RWPE1 (cell line): ENCODE results near the gene KICS2.
"Not testable (repeated sequence)": the region's sequence is repeated elsewhere in the genome, so short reads cannot be mapped to it uniquely, and the experiment has no call there.

Experiments
- CTCF ChIA-PET: fragments of 350-600 bp; sonication (Branson Sonifier 250); formaldehyde crosslinking; extraction: SDS; loops from one replicate; lab custom pipeline; 2021; lab: Yijun Ruan, JAX
- POLR2A ChIA-PET: fragments of 400-600 bp; formaldehyde crosslinking; extraction: SDS; loops from one replicate; lab custom pipeline; 2020; ENCODE audit warnings: antibody characterized with exemption; ENCODE audit not compliant: low non-redundant PET; lab: Yijun Ruan, JAX
- DNase-seq: peaks from one replicate; pipeline ENCODE4 v3.0.0; 2012; ENCODE audit warnings: low spot score
- H3K27ac ChIP-seq: fragments of 450-650 bp; 2 replicates; pipeline ENCODE4 v1.5.1; 2017
- TF ChIP-seq, protein P1 (sequence below): fragments of 450-650 bp; conservative IDR thresholded peaks from 2 replicates; pipeline ENCODE4 v1.5.1; 2017; ENCODE audit warnings: low read depth, mild to moderate bottlenecking

Gene KICS2

DNA sequence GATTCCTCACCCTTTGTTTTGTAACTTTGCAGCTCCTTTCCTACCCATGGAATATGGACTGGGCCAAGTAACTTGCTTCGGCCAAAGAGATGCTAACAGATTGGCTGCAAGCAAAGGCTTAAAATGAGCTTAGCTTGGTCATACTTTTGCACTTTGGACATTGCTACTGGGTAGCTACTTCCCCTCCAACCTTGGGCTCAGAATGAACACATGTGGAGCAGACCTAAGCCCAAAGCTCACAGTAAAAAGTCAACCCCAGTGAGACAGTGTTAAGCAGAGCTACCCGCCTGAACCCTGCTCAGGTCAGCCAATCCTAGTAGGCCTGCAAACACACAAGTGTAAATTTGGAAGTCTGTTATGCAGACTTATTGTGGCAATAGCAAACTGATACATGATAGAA is 14.6 kb downstream of the KICS2 start:
- DNase-seq = no peak
- TF ChIP-seq, protein P1, sequence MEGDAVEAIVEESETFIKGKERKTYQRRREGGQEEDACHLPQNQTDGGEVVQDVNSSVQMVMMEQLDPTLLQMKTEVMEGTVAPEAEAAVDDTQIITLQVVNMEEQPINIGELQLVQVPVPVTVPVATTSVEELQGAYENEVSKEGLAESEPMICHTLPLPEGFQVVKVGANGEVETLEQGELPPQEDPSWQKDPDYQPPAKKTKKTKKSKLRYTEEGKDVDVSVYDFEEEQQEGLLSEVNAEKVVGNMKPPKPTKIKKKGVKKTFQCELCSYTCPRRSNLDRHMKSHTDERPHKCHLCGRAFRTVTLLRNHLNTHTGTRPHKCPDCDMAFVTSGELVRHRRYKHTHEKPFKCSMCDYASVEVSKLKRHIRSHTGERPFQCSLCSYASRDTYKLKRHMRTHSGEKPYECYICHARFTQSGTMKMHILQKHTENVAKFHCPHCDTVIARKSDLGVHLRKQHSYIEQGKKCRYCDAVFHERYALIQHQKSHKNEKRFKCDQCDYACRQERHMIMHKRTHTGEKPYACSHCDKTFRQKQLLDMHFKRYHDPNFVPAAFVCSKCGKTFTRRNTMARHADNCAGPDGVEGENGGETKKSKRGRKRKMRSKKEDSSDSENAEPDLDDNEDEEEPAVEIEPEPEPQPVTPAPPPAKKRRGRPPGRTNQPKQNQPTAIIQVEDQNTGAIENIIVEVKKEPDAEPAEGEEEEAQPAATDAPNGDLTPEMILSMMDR = no peak
- H3K27ac ChIP-seq = no peak overlapping the region
- ChIA-PET CTCF (interaction anchor here (0.7 kb wide), 1 partner anchor 121 kb away, joined by 4 read pairs; no protein-coding TSS in a partner anchor), POLR2A (no interaction called here)

DNA sequence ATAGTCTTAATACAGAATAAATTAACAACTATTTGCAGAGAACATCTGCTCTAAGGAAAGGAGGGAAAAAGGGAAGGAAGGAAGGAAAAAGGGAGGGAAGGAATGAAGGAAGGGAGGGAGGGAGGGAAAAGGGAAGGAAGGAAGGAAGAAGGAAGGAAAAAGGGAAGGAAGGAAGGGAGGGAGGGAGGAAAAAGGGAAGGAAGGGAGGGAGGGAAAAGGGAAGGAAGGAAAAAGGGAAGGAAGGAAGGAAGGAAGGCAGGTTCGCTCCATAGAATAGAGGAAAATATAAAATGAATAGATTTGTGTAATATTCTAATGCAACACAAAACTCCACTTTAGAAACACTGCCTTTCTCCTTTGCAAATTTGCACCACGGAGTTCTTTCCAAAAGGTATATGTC is 16.6 kb downstream of the KICS2 start:
- no peak for DNase-seq
- no peak overlapping the region for H3K27ac ChIP-seq
- CTCF ChIA-PET = interaction anchor here (0.6 kb wide), 1 partner anchor 13 kb away, joined by 4 read pairs; no protein-coding TSS in a partner anchor
- TF ChIP-seq, protein P1 = no peak
- POLR2A ChIA-PET = no interaction called here

DNA sequence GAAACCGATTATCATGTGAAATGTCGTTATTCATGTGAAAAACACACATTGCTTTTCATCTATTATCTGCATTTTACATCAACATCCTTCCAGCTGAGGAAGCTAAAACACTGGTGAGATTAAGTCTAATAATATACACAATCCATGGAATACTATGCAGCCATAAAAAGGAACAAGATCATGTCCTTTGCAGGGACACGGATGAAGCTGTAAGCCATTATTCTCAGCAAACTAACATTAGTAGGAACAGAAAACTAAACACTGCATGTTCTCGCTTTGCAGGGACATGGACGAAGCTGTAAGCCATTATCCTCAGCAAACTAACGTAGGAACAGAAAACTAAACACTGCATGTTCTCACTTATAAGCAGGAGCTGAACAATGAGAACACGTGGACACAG is 18.3 kb downstream of the KICS2 start:
- ChIA-PET POLR2A (no interaction called here), CTCF (no interaction called here)
- no peak for DNase-seq
- no peak overlapping the region for H3K27ac ChIP-seq
- TF ChIP-seq, protein P1 = no peak

DNA sequence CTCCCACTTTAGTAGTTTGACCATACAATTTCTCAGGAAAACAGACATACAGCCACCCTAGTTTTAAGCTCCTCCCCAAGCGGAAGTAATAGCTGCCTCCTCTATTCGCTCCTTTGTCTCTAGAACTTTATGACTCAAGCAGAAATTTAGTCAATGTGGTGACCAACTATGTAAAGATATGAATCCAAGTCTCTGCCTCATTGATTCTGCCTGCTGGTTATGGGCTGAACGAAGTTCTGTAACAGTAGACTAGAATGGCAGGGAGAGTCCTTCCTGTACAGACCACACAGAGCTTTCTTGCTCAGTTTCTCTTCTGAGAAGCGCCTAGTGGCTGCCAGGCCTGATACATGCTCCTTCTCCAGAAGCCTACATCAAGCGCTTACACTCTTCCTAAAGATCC is 19.1 kb downstream of the KICS2 start:
- H3K27ac ChIP-seq = no peak overlapping the region
- CTCF ChIA-PET = no interaction called here
- no peak for DNase-seq
- TF ChIP-seq, protein P1 = no peak
- POLR2A ChIA-PET = no interaction called here

DNA sequence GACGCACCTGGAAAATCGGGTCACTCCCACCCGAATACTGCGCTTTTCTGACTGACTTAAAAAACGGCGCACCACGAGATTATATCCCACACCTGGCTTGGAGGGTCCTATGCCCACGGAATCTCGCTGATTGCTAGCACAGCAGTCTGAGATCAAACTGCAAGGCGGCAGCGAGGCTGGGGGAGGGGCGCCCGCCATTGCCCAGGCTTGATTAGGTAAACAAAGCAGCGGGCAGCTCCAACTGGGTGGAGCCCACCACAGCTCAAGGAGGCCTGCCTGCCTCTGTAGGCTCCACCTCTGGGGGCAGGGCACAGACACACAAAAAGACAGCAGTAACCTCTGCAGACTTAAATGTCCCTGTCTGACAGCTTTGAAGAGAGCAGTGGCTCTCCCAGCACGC is 26.3 kb downstream of the KICS2 start:
- CTCF ChIA-PET, DNase-seq, H3K27ac ChIP-seq, POLR2A ChIA-PET: not testable (repeated sequence)

DNA sequence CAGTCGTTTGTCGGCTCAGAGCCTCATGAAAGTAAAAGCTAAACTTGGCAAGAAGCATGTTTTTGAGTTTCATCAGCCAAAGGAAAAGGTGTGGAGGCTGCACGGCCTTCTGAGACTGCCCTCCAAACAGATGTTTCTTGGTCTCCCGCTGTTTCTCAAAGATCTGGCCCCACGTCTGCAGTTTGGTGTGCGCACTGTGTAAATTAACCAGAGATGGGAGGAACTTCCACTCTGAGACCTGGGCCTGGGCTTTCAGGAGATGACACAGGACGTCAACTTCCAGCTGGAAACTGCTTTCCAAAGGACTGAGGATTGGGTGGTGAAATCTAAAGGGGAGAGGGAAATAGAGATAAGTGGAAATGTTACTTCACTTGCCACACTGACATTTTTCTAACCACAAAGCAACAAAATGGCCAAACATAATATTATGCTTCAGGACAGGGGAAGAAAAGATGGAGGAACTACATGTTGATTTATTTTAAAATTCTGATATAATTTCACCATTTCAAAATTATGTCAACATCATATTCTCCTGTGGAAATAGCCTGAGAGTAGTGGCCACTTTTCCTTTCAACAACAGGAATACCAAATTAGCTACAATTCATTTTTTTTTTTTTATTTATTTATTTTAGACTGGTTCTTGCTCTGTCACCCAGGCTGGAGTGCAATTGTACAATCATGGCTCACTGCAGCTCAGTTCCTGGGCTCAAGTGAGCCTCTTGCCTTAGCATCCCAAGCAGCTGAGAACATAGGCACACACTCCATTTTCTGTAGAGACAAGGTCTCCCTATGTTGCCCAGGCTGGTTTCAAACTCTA is 27.6 kb downstream of the KICS2 start:
- TF ChIP-seq, protein P1 = no peak
- DNase-seq = no peak
- ChIA-PET POLR2A (no interaction called here), CTCF (no interaction called here)
- no peak overlapping the region for H3K27ac ChIP-seq

DNA sequence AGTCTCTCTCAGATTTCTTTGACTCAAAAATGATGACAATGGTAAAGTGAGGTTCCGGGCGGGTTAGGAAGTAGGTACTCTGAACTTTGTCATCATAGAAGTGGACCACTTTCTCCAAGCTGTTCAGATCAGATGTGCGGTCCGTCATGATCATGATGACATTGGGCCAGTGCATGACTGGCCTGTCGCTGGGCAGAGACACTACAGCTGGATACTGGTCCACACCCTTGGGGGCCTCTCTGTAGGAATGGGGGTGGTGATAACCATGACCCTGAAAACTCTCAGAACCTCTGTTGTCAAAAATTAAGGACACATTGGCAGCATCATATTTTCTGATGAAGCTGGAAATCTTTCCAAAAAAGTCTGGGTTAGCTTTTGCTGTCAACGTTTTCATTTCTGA is 28.2 kb downstream of the KICS2 start:
- POLR2A ChIA-PET = no interaction called here
- CTCF ChIA-PET = no interaction called here
- TF ChIP-seq, protein P1 = no peak
- H3K27ac ChIP-seq = no peak overlapping the region
- no peak for DNase-seq
